NK-92 treated with Interleukin-12 subunit alpha and Interleukin-12 subunit beta, amount 100 ng/mL, for 24 hours (cell line): Measurements from ENCODE around the gene CAV2.

Experiments
- DNase-seq: peaks from one replicate; lab custom pipeline; 2025; lab: John Stamatoyannopoulos, UW

Gene CAV2

DNA sequence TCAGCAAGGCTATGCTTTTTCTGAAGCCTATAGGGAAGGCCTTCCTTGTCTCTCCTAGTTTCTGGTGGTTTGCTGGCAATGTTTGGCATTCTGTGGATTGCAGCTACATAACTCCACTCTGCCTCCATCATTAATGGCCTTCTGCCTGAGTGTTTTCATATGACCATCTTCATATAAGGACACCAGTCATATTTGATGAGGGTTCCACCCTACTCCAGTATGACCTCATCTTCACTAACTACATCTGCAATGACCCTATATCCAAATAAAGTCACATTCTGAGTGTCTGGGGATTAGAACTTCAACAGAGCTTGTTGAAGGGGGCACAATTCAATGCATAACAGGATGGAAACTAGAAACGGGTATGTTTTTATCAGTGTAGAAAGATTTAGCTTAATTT is 47.4 kb downstream of the CAV2 start:
- no peak for DNase-seq

DNA sequence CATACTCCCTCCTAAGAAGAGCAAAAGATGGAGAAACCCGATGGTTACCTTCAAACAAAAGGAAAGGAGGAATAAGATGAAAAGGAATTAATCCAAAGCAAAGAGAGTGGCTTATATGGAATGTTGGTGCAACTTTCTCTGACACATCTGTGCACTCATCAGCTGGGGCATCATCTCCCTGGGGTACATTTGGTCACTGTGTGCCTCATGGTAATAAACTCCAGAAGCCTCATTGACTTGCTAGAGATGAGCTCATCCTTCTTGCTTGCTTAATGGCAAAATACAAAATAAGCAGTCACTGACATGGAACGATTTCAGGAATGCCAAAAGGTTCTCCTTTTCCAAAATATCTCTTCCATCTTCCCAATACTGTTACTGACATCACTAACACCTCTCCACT is 47.8 kb downstream of the CAV2 start:
- no peak for DNase-seq

DNA sequence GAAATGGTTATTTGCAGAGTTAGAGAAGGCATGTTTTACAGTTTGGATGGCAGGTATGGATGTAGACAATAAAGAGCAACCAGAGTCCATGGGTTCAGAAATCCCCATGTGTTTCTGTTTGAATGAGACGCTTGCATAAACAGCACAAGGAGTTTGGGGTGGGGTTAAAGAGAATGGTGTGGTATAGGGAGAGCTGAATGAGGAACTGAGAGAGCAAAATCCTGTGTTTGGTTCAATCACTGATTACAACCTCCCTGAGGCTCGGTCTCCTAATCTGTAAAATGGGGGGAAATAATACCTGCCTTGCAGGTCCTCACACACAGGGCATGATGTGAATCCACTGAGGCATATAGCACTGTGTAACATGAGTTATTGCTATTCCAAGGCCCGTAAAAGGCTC is 49.0 kb downstream of the CAV2 start:
- DNase-seq, result no peak

GRCh38 chr7:116549370-116549769 is 49.8 kb downstream of the CAV2 start:
- no peak for DNase-seq

DNA sequence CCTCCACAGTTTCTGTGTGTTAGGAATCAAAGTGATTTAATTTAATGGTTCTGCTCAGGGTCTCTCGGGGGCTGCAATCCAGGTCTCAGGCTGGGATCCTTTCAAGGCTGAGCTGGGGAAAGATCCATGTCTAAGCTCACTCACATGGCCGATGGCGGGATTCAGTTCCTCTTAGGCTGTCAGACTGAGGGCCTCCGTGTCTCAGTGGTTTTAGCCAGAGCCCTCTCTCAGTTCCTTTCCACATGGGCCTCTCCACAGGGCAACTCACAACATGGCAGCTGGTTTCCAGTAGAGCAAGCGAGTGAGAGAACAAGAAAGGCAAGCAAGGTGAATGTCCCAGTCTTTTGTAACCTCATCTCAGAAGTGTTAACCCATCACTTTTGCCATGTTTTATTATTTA is 52.2 kb downstream of the CAV2 start:
- DNase-seq, result no peak

DNA sequence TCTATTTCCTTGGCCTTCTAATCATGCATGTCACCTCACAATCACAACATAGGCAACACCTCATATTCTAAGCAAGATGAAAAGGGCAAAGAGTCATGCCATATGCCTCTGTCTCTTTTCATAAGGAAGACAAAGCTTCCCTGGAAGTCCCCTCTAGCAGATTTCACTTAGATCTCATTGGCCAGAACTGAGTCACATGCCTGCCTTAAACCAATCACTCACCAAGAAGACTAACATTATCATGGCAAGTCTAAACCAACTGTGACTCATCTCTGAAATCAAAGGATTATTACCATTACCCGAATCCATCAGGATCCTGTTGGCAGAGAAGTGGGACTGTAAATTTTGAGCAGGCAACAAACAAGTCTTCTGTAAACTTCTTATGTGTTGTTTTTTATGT is 53.1 kb downstream of the CAV2 start:
- no peak for DNase-seq

DNA sequence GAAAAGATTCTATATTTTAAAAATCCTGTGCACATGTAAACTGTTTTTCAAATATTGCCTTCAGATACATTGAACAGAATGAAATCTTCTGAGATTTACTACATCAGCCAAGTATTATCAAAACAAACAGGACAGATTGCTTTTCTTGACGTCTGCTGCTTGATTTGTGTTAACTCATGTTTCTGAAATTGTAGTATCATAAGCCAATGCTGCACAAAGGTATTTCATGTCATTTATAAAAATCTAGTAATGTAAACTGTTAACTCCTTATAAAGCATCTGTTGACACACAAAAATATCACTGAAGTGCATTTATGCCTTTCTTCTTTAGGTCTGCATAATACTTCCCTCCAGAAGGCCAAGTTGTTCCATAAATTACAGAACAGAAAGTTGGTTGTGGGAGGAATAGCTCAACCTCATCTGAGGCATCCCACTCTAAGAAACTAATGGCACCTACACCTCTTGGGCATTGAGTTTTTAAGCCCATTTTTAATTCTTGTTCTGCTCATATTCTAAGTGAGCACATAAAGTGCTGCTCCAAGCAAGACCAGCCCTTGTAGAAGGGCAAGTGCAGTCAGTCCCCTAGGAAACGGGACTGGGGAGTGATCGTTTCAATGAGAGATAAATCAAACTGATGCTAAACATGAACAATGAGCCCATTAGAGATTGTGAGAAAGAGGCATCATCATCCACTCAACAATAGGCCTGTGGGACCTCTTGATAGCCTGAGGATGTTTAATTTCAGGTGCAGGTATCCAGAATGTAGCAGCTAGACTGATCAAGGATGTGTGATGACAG is 53.8 kb downstream of the CAV2 start:
- DNase-seq, result no peak

GRCh38 chr7:116554436-116554835 is 54.9 kb downstream of the CAV2 start:
- DNase-seq, result no peak

GRCh38 chr7:116554911-116555310 is 55.4 kb downstream of the CAV2 start:
- no peak for DNase-seq

GRCh38 chr7:116557066-116557585 is 57.6 kb downstream of the CAV2 start:
- DNase-seq, result no peak

- DNase-seq, result no peak
Measured at GRCh38 chr7:116557901-116558300, 58.4 kb downstream of the CAV2 start.
